GM12878 (cell line): Measurements from ENCODE around the gene ERVW-1. TPM values are rescaled to one million over a fixed set of nuclear protein-coding genes. Genes with fewer than 3 reads are reported as not detected.

Experiments used
- BMI1 ChIP-seq: fragments of 450-650 bp; IDR thresholded peaks from 2 replicates; pipeline ENCODE4 v1.6.1; 2016; ENCODE audit warnings: mild to moderate bottlenecking, moderate library complexity, borderline replicate concordance
- CEBPZ ChIP-seq: fragments of 150-350 bp; IDR thresholded peaks from 2 replicates; pipeline ENCODE4 v1.6.1; 2016; ENCODE audit warnings: low read depth, low read length
- HDAC2 ChIP-seq: fragments of 200-600 bp; sonication (generic); IDR thresholded peaks from 2 replicates; pipeline ENCODE4 v1.6.1; 2017
- ZBTB33 ChIP-seq: fragments of 450-650 bp; IDR thresholded peaks from 2 replicates; pipeline ENCODE4 v1.6.1; 2017; ENCODE audit warnings: mild to moderate bottlenecking
- polyA plus RNA-seq, 11 experiments: library from polyadenylated mRNA; depleted of rRNA in 4 of 11; unstranded in 6 of 11; stranded (reverse) in 5 of 11; fragments of >200 nt; fragmentation: Nextera tagmentation in 4 of 11; fragmentation: Illumina TruSeq in 1 of 11; extraction: Ambion mirVana in 4 of 11; extraction: Trizol in 1 of 11; gene quantifications; 1 replicate in 1 of 11; 2 replicates in 10 of 11; pipeline versions ENCODE4 v1.2.1 to v1.2.3, GENCODE V29; 2011 to 2016; ENCODE audit warnings: inconsistent platforms in 2 of 11, missing spikeins in 2 of 11, low read depth in 1 of 11
- total RNA-seq, 4 experiments: library from RNA; depleted of rRNA in 3 of 4; stranded (reverse); fragments of >200 nt in 3 of 4; fragmentation: Illumina TruSeq in 1 of 4; extraction: Trizol in 1 of 4; gene quantifications; 2 replicates each; pipeline versions ENCODE4 v1.2.1 to v1.2.3, GENCODE V29; 2013 to 2021

ERVW-1 gene
- total and polyA plus RNA-seq, 10 of the 15 experiments (the other 5 are each of a cell fraction or from before 2014, with no cell fraction given) = 0.05 TPM; not detected in 9

GRCh38 chr7:92421676-92422435 is 55.9 kb downstream of the ERVW-1 start (continued):
- TF ChIP-seq CEBPZ = no peak
- no peak for TF ChIP-seq ZBTB33
- no peak for TF ChIP-seq BMI1
- no peak for TF ChIP-seq HDAC2

Other genes starting within 250 kb of the ERVW-1 start
- gene KRIT1, start 232.0 kb downstream of the ERVW-1 start, total RNA-seq (2014; rRNA removed) = 26.6 and 32.9 TPM in 2 replicates
- 41.8 and 42.9 TPM in 2 replicates for gene KRIT1, start 232.0 kb downstream of the ERVW-1 start, total RNA-seq (2014; rRNA removed; fragmentation: Illumina TruSeq; extraction: Trizol)
- 23.1 and 23.5 TPM in 2 replicates for gene KRIT1, start 232.0 kb downstream of the ERVW-1 start, total RNA-seq (2021)
- 60.1 and 76.2 TPM in 2 replicates for gene KRIT1, start 232.0 kb downstream of the ERVW-1 start, polyA plus RNA-seq (2011; rRNA removed)
- gene KRIT1, start 232.0 kb downstream of the ERVW-1 start, polyA plus RNA-seq (2014; fragmentation: Illumina TruSeq; extraction: Trizol) = 54.8 and 62.5 TPM in 2 replicates
- 10 to 100 TPM; 12.0 to 12.8 TPM for gene KRIT1, start 232.0 kb downstream of the ERVW-1 start, polyA plus RNA-seq (2014; fragmentation: Nextera tagmentation; extraction: Ambion mirVana)
- 27.6 and 37.6 TPM in 2 replicates for gene KRIT1, start 232.0 kb downstream of the ERVW-1 start, polyA plus RNA-seq (2014; rRNA removed)
- 10 to 100 TPM; 26.4 to 27.3 TPM for gene KRIT1, start 232.0 kb downstream of the ERVW-1 start, polyA plus RNA-seq (2016; fragmentation: Nextera tagmentation; extraction: Ambion mirVana)
- gene ANKIB1, start 232.0 kb downstream of the ERVW-1 start, total RNA-seq (2014; rRNA removed) = 25.4 and 26.1 TPM in 2 replicates
- gene ANKIB1, start 232.0 kb downstream of the ERVW-1 start, total RNA-seq (2014; rRNA removed; fragmentation: Illumina TruSeq; extraction: Trizol) = 24.8 and 24.9 TPM in 2 replicates
- 33.8 and 36.0 TPM in 2 replicates for gene ANKIB1, start 232.0 kb downstream of the ERVW-1 start, total RNA-seq (2021)
- gene ANKIB1, start 232.0 kb downstream of the ERVW-1 start, polyA plus RNA-seq (2011; rRNA removed) = 54.0 and 79.3 TPM in 2 replicates
- 24.3 and 39.5 TPM in 2 replicates for gene ANKIB1, start 232.0 kb downstream of the ERVW-1 start, polyA plus RNA-seq (2014; fragmentation: Illumina TruSeq; extraction: Trizol)
- 10 to 100 TPM in 1 of 2 experiments, 1 to 10 TPM in 1; 9.7 to 14.6 TPM for gene ANKIB1, start 232.0 kb downstream of the ERVW-1 start, polyA plus RNA-seq (2014; fragmentation: Nextera tagmentation; extraction: Ambion mirVana)
- 17.4 and 19.5 TPM in 2 replicates for gene ANKIB1, start 232.0 kb downstream of the ERVW-1 start, polyA plus RNA-seq (2014; rRNA removed)
- 1 to 10 TPM; 9.0 to 9.6 TPM for gene ANKIB1, start 232.0 kb downstream of the ERVW-1 start, polyA plus RNA-seq (2016; fragmentation: Nextera tagmentation; extraction: Ambion mirVana)
- gene GATAD1, start 30.5 kb downstream of the ERVW-1 start, total RNA-seq (2014; rRNA removed) = 18.4 and 20.7 TPM in 2 replicates
- gene GATAD1, start 30.5 kb downstream of the ERVW-1 start, total RNA-seq (2014; rRNA removed; fragmentation: Illumina TruSeq; extraction: Trizol) = 16.0 and 17.0 TPM in 2 replicates
- gene GATAD1, start 30.5 kb downstream of the ERVW-1 start, total RNA-seq (2021) = 11.9 and 12.4 TPM in 2 replicates
- 45.2 and 52.2 TPM in 2 replicates for gene GATAD1, start 30.5 kb downstream of the ERVW-1 start, polyA plus RNA-seq (2011; rRNA removed)
- gene GATAD1, start 30.5 kb downstream of the ERVW-1 start, polyA plus RNA-seq (2014; fragmentation: Illumina TruSeq; extraction: Trizol) = 19.8 and 25.5 TPM in 2 replicates
- 1 to 10 TPM; 5.5 to 6.6 TPM for gene GATAD1, start 30.5 kb downstream of the ERVW-1 start, polyA plus RNA-seq (2014; fragmentation: Nextera tagmentation; extraction: Ambion mirVana)
- 15.9 and 18.7 TPM in 2 replicates for gene GATAD1, start 30.5 kb downstream of the ERVW-1 start, polyA plus RNA-seq (2014; rRNA removed)
- gene GATAD1, start 30.5 kb downstream of the ERVW-1 start, polyA plus RNA-seq (2016; fragmentation: Nextera tagmentation; extraction: Ambion mirVana) = 1 to 10 TPM; 8.9 to 9.1 TPM
- 14.7 and 15.3 TPM in 2 replicates for gene PEX1, start 50.6 kb upstream of the ERVW-1 start, total RNA-seq (2014; rRNA removed)
- 17.8 and 20.3 TPM in 2 replicates for gene PEX1, start 50.6 kb upstream of the ERVW-1 start, total RNA-seq (2014; rRNA removed; fragmentation: Illumina TruSeq; extraction: Trizol)
- 10.3 and 10.6 TPM in 2 replicates for gene PEX1, start 50.6 kb upstream of the ERVW-1 start, total RNA-seq (2021)
- 22.9 and 35.3 TPM in 2 replicates for gene PEX1, start 50.6 kb upstream of the ERVW-1 start, polyA plus RNA-seq (2011; rRNA removed)
- 19.5 and 24.1 TPM in 2 replicates for gene PEX1, start 50.6 kb upstream of the ERVW-1 start, polyA plus RNA-seq (2014; fragmentation: Illumina TruSeq; extraction: Trizol)
- gene PEX1, start 50.6 kb upstream of the ERVW-1 start, polyA plus RNA-seq (2014; fragmentation: Nextera tagmentation; extraction: Ambion mirVana) = 1 to 10 TPM; 6.7 to 6.8 TPM
- 12.2 and 16.1 TPM in 2 replicates for gene PEX1, start 50.6 kb upstream of the ERVW-1 start, polyA plus RNA-seq (2014; rRNA removed)
- 10 to 100 TPM; 14.3 to 17.7 TPM for gene PEX1, start 50.6 kb upstream of the ERVW-1 start, polyA plus RNA-seq (2016; fragmentation: Nextera tagmentation; extraction: Ambion mirVana)
- gene RBM48, start 50.8 kb upstream of the ERVW-1 start, total RNA-seq (2014; rRNA removed) = 10.2 and 10.8 TPM in 2 replicates
- gene RBM48, start 50.8 kb upstream of the ERVW-1 start, total RNA-seq (2014; rRNA removed; fragmentation: Illumina TruSeq; extraction: Trizol) = 11.1 and 11.2 TPM in 2 replicates
- 8.5 and 8.6 TPM in 2 replicates for gene RBM48, start 50.8 kb upstream of the ERVW-1 start, total RNA-seq (2021)
- 9.7 and 13.0 TPM in 2 replicates for gene RBM48, start 50.8 kb upstream of the ERVW-1 start, polyA plus RNA-seq (2011; rRNA removed)
- 13.9 and 16.7 TPM in 2 replicates for gene RBM48, start 50.8 kb upstream of the ERVW-1 start, polyA plus RNA-seq (2014; fragmentation: Illumina TruSeq; extraction: Trizol)
- gene RBM48, start 50.8 kb upstream of the ERVW-1 start, polyA plus RNA-seq (2014; fragmentation: Nextera tagmentation; extraction: Ambion mirVana) = 10 to 100 TPM; 12.0 to 14.7 TPM
- gene RBM48, start 50.8 kb upstream of the ERVW-1 start, polyA plus RNA-seq (2014; rRNA removed) = 8.9 and 10.7 TPM in 2 replicates
- gene RBM48, start 50.8 kb upstream of the ERVW-1 start, polyA plus RNA-seq (2016; fragmentation: Nextera tagmentation; extraction: Ambion mirVana) = 10 to 100 TPM; 12.8 to 14.3 TPM
- 19.9 and 27.6 TPM in 2 replicates for gene FAM133B, start 112.4 kb upstream of the ERVW-1 start, total RNA-seq (2014; rRNA removed)
- 48.9 and 49.5 TPM in 2 replicates for gene FAM133B, start 112.4 kb upstream of the ERVW-1 start, total RNA-seq (2014; rRNA removed; fragmentation: Illumina TruSeq; extraction: Trizol)
- gene FAM133B, start 112.4 kb upstream of the ERVW-1 start, total RNA-seq (2021) = 20.8 and 23.7 TPM in 2 replicates
- 47.1 and 68.8 TPM in 2 replicates for gene FAM133B, start 112.4 kb upstream of the ERVW-1 start, polyA plus RNA-seq (2011; rRNA removed)
- 40.0 and 52.8 TPM in 2 replicates for gene FAM133B, start 112.4 kb upstream of the ERVW-1 start, polyA plus RNA-seq (2014; fragmentation: Illumina TruSeq; extraction: Trizol)
- gene FAM133B, start 112.4 kb upstream of the ERVW-1 start, polyA plus RNA-seq (2014; fragmentation: Nextera tagmentation; extraction: Ambion mirVana) = 10 to 100 TPM; 31.0 to 39.7 TPM
- 18.6 and 21.3 TPM in 2 replicates for gene FAM133B, start 112.4 kb upstream of the ERVW-1 start, polyA plus RNA-seq (2014; rRNA removed)
- gene FAM133B, start 112.4 kb upstream of the ERVW-1 start, polyA plus RNA-seq (2016; fragmentation: Nextera tagmentation; extraction: Ambion mirVana) = 10 to 100 TPM; 31.3 to 35.3 TPM